Transverse colon (tissue), 4 donors: Measurements from ENCODE around the gene DNAJC11. TPM values are rescaled to one million over a fixed set of nuclear protein-coding genes. Genes with fewer than 3 reads are reported as not detected.

ENCODE experiments used
- DNase-seq: peaks from one replicate; pipeline ENCODE4 v3.0.0-alpha.2; 2019
- H3K27ac ChIP-seq, 4 donors: fragments of 200-600 bp; sonication (generic); 2 replicates each; pipeline ENCODE4 v1.5.1; 2016 to 2018; ENCODE audit warnings: inconsistent platforms in 4 of 4
- H3K27me3 ChIP-seq: fragments of 200-600 bp; sonication (generic); 2 replicates; pipeline ENCODE4 v1.5.1; 2017; ENCODE audit warnings: inconsistent platforms
- H3K36me3 ChIP-seq, 4 donors: fragments of 200-600 bp; sonication (generic); 2 replicates each; pipeline ENCODE4 v1.5.1; 2017 to 2019; ENCODE audit warnings: inconsistent platforms in 4 of 4
- H3K4me1 ChIP-seq, 4 donors: fragments of 200-600 bp; sonication (generic); 2 replicates each; pipeline ENCODE4 v1.5.1; 2017 to 2020; ENCODE audit warnings: inconsistent platforms in 4 of 4
- H3K4me3 ChIP-seq, 4 donors: fragments of 200-600 bp; sonication (generic); 1 replicate in 1 of 4; 2 replicates in 3 of 4; pipeline versions ENCODE4 v1.5.1 to v1.6.1; 2017 to 2019; ENCODE audit warnings: inconsistent platforms in 4 of 4
- H3K9me3 ChIP-seq, 2 donors: fragments of 200-600 bp; sonication (generic); 2 replicates each; pipeline ENCODE4 v1.5.1; 2017 to 2019; ENCODE audit warnings: inconsistent platforms in 2 of 2
- EP300 ChIP-seq: sonication (generic); formaldehyde crosslinking; IDR thresholded peaks from one replicate; pipeline ENCODE4 v1.6.1; 2017; ENCODE audit warnings: antibody characterized with exemption, low read depth
- POLR2A ChIP-seq: fragments of 450-650 bp; IDR thresholded peaks from one replicate; pipeline ENCODE4 v1.6.1; 2016; ENCODE audit warnings: antibody characterized with exemption, mild to moderate bottlenecking, moderate library complexity
- POLR2AphosphoS5 ChIP-seq, 3 donors: sonication (generic); formaldehyde crosslinking; IDR thresholded peaks; one replicate each; pipeline ENCODE4 v1.6.1; 2016; ENCODE audit warnings: antibody characterized with exemption in 3 of 3
- WGBS, 2 donors: methylation state at CpG; one replicate each; pipeline ENCODE4 v1.1.5; 2018; ENCODE audit warnings: low coverage in 1 of 2; 5-methylcytosine and 5-hydroxymethylcytosine counted together
- in situ Hi-C, 4 donors: fragments of 200-750 bp; cut with MboI; loops; one replicate each; pipeline versions ENCODE4 v1.15.0 to v1.15.1; 2017; ENCODE audit warnings: low sequenced_read_pairs in 3 of 4, low pct_ligation_motif_present in 1 of 4, low pct_unique_long_range_greater_than_20kb in 1 of 4
- intact Hi-C: fragments of 100-400 bp; cut with DNase I; formaldehyde crosslinking; loops from one replicate; pipeline ENCODE4 v1.15.1; 2023; ENCODE audit warnings: low total_unique reads
- total RNA-seq, 4 donors: library from RNA; depleted of rRNA; stranded (reverse); fragments of >200 nt; gene quantifications; one replicate each; pipeline ENCODE4 v1.1.0, GENCODE V29; 2016
- TF ChIP-seq, protein P1 (sequence below), 5 experiments: fragments of 200-600 bp in 3 of 5; fragments of 450-650 bp in 2 of 5; sonication (generic) in 3 of 5; IDR thresholded peaks; 1 replicate in 2 of 5; 2 replicates in 3 of 5; pipeline ENCODE4 v1.5.1; 2016 to 2017; ENCODE audit warnings: antibody characterized with exemption in 5 of 5, inconsistent platforms in 3 of 5, mild to moderate bottlenecking in 2 of 5, moderate library complexity in 1 of 5

DNAJC11 gene
- total RNA-seq, 4 donors from 2014 or later: 62.1 to 80.0 (median 70.9) TPM

DNA sequence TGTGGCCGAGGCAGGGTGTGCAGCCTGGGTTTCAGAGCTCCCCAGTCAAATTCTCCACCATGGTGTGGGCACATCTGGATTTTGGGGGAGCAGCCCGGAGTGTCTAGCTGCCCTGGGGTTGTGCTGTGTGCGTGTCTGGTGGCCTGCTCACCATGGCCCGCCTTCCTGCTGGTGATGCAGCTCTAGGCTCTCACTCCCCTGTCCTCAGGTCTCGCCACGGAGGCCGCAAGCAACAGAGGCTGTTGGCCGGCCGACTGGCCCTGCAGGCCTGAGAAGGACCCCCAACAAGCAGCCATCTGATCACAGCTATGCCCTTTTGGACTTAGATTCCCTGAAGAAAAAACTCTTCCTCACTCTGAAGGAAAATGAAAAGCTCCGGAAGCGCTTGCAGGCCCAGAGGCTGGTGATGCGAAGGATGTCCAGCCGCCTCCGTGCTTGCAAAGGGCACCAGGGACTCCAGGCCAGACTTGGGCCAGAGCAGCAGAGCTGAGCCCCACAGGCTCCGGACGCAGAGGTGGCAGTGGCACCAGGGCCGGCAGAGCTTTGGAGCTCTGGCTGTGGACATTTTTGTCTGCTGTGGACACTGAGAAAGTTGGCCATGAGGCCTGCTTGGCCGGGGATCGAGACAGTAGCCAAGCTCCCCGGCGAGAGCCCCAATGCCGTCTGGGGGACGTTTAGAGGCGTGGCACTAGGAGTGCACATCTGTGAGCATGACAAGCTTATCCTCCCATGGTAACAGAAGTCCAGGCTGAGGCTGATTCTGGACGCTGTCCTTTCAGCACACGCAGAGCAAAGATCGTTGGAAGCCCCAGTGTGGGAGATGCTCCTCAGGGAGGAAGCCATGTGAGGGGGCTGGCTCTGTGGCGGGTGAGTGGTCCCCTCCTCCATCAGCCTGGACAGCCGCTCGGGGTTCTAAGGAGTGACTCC is 68.8 kb downstream of the DNAJC11 start:
- H3K4me3 ChIP-seq: no peak overlapping the region
- no peak overlapping the region for H3K27ac ChIP-seq
- in situ Hi-C loops (loop anchor here in 3 of 4 donors (25.0 kb wide), 1 partner anchor 146 kb away; the partner anchor contains the start of gene PLEKHG5 (in 3 of the 3)), intact Hi-C loops (no loop called here)
- H3K36me3 ChIP-seq: peaks cover 0 to 40% (median 6%) of the 10 kb centered on the region in 4 donors
- no peaks in the 10 kb centered on the region for H3K27me3 ChIP-seq
- 90% methylated on average over 30 of the region's 30 CpGs; no CpG with 5 or more reads in 1 of the 2 donors for WGBS, 2 donors
- H3K4me1 ChIP-seq: no peaks in the 10 kb centered on the region
- TF ChIP-seq, protein P1, sequence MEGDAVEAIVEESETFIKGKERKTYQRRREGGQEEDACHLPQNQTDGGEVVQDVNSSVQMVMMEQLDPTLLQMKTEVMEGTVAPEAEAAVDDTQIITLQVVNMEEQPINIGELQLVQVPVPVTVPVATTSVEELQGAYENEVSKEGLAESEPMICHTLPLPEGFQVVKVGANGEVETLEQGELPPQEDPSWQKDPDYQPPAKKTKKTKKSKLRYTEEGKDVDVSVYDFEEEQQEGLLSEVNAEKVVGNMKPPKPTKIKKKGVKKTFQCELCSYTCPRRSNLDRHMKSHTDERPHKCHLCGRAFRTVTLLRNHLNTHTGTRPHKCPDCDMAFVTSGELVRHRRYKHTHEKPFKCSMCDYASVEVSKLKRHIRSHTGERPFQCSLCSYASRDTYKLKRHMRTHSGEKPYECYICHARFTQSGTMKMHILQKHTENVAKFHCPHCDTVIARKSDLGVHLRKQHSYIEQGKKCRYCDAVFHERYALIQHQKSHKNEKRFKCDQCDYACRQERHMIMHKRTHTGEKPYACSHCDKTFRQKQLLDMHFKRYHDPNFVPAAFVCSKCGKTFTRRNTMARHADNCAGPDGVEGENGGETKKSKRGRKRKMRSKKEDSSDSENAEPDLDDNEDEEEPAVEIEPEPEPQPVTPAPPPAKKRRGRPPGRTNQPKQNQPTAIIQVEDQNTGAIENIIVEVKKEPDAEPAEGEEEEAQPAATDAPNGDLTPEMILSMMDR (IDR thresholded peaks at IDR 0.05): no peak
- TF ChIP-seq POLR2A (no peak), POLR2AphosphoS5 (IDR thresholded peaks at IDR 0.05) (no peak), EP300 (no peak)
- H3K9me3 ChIP-seq: no peaks in the 10 kb centered on the region
- DNase-seq: no peak

DNA sequence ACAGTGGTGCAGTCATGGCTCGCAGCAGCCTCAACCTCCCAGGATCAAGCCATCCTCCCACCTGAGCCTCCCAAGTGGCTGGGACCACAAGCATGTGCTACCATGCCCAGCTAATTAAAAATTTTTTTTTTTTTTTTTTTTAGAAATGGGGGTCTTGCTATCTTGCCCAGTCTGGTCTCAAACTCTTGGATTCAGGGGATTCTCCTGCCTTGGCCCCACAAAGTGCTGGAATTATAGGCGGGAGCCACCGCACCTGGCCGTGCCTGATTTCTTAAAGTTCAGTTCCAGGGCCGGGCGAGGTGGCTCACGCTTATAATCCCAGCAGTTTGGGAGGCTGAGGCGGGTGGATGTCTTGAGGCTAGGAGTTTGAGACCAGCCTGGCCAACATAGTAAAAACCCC is 70.6 kb downstream of the DNAJC11 start:
- no peaks in the 10 kb centered on the region for H3K9me3 ChIP-seq
- H3K4me1 ChIP-seq: peaks cover 4 to 11% (median 9%) of the 10 kb centered on the region in 4 donors
- 95 to 100% methylated on average over 1 to 8 of the region's 8 CpGs for WGBS, 2 donors
- in situ Hi-C loops (loop anchor here in 3 of 4 donors (25.0 kb wide), 1 partner anchor 144 kb away; the partner anchor contains the start of gene PLEKHG5 (in 3 of the 3)), intact Hi-C loops (no loop called here)
- no peak overlapping the region for H3K27ac ChIP-seq
- peaks cover 0 to 28% (median 6%) of the 10 kb centered on the region in 4 donors for H3K36me3 ChIP-seq
- no peak for DNase-seq
- TF ChIP-seq EP300 (no peak), POLR2A (no peak), POLR2AphosphoS5 (IDR thresholded peaks at IDR 0.05) (no peak)
- TF ChIP-seq, protein P1 (IDR thresholded peaks at IDR 0.05): no peak
- H3K4me3 ChIP-seq: no peak overlapping the region
- H3K27me3 ChIP-seq: no peaks in the 10 kb centered on the region

DNA sequence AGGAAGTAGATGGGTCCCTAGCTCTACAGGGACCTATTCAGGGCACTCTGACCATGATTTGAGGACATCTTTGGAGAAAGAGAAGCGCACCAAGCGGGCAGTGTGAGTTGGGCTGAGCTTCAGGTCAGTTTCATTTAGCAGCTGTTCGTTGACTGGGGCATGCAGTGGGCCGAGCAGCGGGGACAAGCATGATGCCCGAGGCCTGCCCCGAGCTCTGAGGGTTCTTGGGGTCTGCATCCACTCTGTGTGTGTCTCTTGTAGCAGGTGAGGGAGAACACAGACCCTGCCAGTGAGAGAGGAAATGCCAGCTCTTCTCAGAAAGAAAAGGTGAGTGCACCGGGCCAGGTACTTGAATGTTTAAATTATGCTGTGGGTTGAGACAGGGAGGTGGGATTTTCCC is 71.6 kb downstream of the DNAJC11 start:
- in situ Hi-C loops: loop anchor here in 3 of 4 donors (25.0 kb wide), 1 partner anchor 143 kb away; the partner anchor contains the start of gene PLEKHG5 (in 3 of the 3)
- Histone ChIP-seq H3K4me1 (peaks cover 7 to 15% (median 12%) of the 10 kb centered on the region in 4 donors), H3K27ac (no peak overlapping the region), H3K9me3 (no peaks in the 10 kb centered on the region), H3K27me3 (no peaks in the 10 kb centered on the region), H3K4me3 (no peak overlapping the region), H3K36me3 (peaks cover 0 to 23% (median 6%) of the 10 kb centered on the region in 4 donors)
- WGBS, 2 donors: 95% methylated on average over 8 of the region's 8 CpGs; no CpG with 5 or more reads in 1 of the 2 donors
- intact Hi-C loops: no loop called here
- no peak for TF ChIP-seq EP300
- TF ChIP-seq, protein P1 (IDR thresholded peaks at IDR 0.05): no peak
- no peak for TF ChIP-seq POLR2AphosphoS5 (IDR thresholded peaks at IDR 0.05)
- TF ChIP-seq POLR2A: no peak
- DNase-seq: no peak

DNA sequence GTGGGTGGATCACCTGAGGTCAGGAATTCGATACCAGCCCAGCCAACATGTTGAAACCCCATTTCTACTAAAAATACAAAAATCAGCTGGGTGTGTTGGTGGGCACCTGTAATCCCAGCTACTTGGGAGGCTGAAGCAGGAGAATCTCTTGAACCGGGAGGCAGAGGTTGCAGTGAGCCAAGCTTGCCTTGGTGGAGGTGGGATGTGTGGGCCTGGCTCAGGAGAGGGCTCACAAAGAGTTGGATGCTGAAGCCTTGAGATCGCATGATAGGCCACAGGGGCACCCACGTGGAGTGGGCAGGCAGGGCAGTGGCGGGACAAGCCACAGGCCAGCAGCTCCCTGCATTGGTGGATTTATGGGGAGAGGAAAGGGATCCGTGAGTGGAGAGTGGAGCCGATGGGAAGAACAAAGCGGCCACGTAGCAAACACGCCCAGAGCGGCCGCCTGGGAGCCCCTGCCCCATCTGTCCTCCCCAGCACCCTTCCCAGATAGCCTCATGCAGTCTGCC is 72.6 kb downstream of the DNAJC11 start:
- Histone ChIP-seq H3K9me3 (no peaks in the 10 kb centered on the region), H3K4me3 (no peak overlapping the region), H3K27me3 (no peaks in the 10 kb centered on the region), H3K27ac (no peak overlapping the region), H3K4me1 (peaks cover 10 to 22% (median 17%) of the 10 kb centered on the region in 4 donors), H3K36me3 (peaks cover 0 to 20% (median 6%) of the 10 kb centered on the region in 4 donors)
- DNase-seq: no peak
- TF ChIP-seq POLR2AphosphoS5 (IDR thresholded peaks at IDR 0.05) (no peak), EP300 (no peak), POLR2A (no peak)
- TF ChIP-seq, protein P1 (IDR thresholded peaks at IDR 0.05): no peak
- WGBS, 2 donors: 92 to 97% methylated on average over 8 to 12 of the region's 12 CpGs
- intact Hi-C loops (no loop called here), in situ Hi-C loops (loop anchor here in 3 of 4 donors (10.0 to 25.0 kb wide), 2 partner anchors 54 to 142 kb away; partner anchors contain the start of genes PLEKHG5 (in 3 of the 3) and ZBTB48 (in 1 of the 3))
